ENCODE data around the gene UBE2N.

GRCh38 chr12:93404961-93405849 lies 36.5 kb downstream of the UBE2N start:
- TF ChIP-seq, protein P1, sequence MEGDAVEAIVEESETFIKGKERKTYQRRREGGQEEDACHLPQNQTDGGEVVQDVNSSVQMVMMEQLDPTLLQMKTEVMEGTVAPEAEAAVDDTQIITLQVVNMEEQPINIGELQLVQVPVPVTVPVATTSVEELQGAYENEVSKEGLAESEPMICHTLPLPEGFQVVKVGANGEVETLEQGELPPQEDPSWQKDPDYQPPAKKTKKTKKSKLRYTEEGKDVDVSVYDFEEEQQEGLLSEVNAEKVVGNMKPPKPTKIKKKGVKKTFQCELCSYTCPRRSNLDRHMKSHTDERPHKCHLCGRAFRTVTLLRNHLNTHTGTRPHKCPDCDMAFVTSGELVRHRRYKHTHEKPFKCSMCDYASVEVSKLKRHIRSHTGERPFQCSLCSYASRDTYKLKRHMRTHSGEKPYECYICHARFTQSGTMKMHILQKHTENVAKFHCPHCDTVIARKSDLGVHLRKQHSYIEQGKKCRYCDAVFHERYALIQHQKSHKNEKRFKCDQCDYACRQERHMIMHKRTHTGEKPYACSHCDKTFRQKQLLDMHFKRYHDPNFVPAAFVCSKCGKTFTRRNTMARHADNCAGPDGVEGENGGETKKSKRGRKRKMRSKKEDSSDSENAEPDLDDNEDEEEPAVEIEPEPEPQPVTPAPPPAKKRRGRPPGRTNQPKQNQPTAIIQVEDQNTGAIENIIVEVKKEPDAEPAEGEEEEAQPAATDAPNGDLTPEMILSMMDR (IDR thresholded peaks at IDR 0.05) = no peak
- TF ChIP-seq EZH2 (IDR thresholded peaks at IDR 0.05; ENCODE audit: borderline replicate concordance, insufficient read depth, low read depth, low read length, poor library complexity, severe bottlenecking) = no peak
